ENCODE results near the gene PKHD1.

DNA sequence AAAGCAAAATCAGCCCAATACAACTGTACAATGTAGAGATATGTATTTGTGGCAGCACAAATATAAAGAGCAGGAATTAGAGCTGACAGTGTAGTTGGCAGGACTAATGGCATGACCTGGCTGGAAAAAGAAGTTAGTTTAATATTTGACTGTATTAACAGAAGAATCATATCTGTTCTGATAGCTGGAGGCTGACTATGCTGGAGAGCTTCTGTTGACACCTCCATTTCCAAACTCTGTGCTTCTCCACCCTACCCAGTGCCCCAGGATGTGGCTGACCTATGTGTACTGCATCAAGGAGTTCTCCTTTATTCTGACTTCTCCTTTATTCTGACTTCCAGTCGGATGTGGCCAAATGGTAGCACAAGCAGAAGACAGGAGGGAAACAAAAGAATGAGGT, 299.3 kb downstream of the PKHD1 start:
- TF ChIP-seq IRF1 (CRISPR knock-in tag; IDR thresholded peaks at IDR 0.05; ENCODE audit: low read depth) (no peak), SNAPC5 (CRISPR knock-in tag; IDR thresholded peaks at IDR 0.05; ENCODE audit: borderline replicate concordance) (no peak), JUNB (CRISPR knock-in tag; IDR thresholded peaks at IDR 0.05; ENCODE audit: borderline replicate concordance) (no peak), NCOA1 (CRISPR knock-in tag; IDR thresholded peaks at IDR 0.05) (no peak), ZNF687 (CRISPR knock-in tag; IDR thresholded peaks at IDR 0.05) (no peak)
- TF ChIP-seq, protein P1, sequence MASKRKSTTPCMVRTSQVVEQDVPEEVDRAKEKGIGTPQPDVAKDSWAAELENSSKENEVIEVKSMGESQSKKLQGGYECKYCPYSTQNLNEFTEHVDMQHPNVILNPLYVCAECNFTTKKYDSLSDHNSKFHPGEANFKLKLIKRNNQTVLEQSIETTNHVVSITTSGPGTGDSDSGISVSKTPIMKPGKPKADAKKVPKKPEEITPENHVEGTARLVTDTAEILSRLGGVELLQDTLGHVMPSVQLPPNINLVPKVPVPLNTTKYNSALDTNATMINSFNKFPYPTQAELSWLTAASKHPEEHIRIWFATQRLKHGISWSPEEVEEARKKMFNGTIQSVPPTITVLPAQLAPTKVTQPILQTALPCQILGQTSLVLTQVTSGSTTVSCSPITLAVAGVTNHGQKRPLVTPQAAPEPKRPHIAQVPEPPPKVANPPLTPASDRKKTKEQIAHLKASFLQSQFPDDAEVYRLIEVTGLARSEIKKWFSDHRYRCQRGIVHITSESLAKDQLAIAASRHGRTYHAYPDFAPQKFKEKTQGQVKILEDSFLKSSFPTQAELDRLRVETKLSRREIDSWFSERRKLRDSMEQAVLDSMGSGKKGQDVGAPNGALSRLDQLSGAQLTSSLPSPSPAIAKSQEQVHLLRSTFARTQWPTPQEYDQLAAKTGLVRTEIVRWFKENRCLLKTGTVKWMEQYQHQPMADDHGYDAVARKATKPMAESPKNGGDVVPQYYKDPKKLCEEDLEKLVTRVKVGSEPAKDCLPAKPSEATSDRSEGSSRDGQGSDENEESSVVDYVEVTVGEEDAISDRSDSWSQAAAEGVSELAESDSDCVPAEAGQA (IDR thresholded peaks at IDR 0.05; ENCODE audit: low read depth), result no peak
- TF ChIP-seq, protein P1 (CRISPR knock-in tag; IDR thresholded peaks at IDR 0.05; ENCODE audit: borderline replicate concordance), result no peak

Data from HepG2 (cell line).